HG03439 (cell line): ENCODE data around the gene NAALAD2.
A peak's percentile ranks its signal among the peaks of the same experiment; 100 is the strongest.
"Not testable (repeated sequence)": the region's sequence is repeated elsewhere in the genome, so short reads cannot be mapped to it uniquely, and the experiment has no call there.

ENCODE experiments used
- ATAC-seq: cut with Tn5 transposase; IDR thresholded peaks from one replicate; pipeline ENCODE4 v1.9.1; 2021; ENCODE audit warnings: mild to moderate bottlenecking, moderate library complexity; ENCODE audit not compliant: unreplicated experiment

Gene NAALAD2

DNA sequence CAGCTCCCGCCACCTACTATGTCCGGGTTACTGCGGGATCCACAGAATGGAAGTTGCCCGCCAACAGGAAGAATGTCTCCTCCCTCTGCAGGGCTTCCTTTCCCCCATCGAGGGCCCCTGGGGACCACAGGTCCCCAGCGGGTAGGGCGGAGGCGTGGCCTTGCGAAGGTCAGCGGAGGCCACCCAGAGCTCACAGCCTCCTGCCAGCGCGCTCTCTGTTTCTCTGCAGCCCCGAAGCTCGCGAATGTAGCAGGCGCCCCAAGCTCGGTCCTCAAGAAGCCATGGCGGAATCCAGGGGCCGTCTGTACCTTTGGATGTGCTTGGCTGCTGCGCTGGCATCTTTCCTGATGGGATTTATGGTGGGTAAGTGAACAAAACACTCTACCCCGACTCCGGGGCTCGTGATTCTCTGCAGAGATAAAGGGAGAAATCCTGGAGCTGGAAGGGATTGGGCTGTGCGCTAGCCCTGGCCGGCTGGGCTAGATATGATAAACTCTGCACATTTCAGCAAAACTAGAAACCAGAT, at the start of gene NAALAD2:
Gene NAALAD2 (plus strand): TSS at position 186 of the 526 bp plus-strand sequence. CDS start 96 bp downstream, at position 282.
- peak; percentile 75 for ATAC-seq

DNA sequence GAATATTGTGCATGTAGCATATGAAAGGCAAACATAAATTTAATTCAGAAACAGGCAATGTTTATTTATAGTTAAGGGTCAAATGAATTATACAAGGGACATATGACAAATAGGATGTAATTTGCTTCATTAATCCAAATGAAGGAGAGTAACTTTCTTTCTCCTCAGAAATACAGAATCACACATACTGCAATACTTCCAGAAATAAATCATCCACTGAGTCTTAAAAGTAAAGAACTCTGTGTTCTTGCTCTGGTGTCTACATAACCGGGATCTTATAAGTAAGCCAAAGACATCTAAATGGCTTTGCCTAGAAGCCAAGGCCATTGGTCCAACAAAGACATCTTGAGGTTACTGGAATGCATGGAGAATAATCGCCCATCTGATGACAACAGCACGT, 48.8 kb upstream of the NAALAD2 start, which contains the start of gene UBTFL1:
Gene UBTFL1 (plus strand): TSS at position 301 of the 400 bp plus-strand sequence. CDS start 0 bp downstream, at position 301.
- ATAC-seq = not testable (repeated sequence)

DNA sequence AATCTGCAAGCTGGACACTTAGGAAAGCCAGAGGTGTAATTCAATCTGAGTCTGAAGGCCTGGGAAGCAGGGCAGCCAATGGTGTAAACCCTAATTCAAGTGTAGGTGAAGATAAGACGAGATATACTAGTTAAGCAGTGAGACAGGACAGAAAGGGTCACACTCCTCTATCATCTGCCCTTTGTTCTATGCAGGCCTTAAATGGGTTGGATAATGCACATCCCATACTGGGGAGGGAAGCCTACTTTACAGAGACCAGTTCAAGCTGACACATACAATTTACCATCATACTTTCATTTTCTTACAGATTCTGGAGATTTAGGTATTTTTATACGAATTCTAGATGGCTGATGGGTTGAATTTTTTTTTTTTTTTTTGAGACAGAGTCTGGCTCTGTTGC, 45.7 kb upstream of the NAALAD2 start:
- not testable (repeated sequence) for ATAC-seq

DNA sequence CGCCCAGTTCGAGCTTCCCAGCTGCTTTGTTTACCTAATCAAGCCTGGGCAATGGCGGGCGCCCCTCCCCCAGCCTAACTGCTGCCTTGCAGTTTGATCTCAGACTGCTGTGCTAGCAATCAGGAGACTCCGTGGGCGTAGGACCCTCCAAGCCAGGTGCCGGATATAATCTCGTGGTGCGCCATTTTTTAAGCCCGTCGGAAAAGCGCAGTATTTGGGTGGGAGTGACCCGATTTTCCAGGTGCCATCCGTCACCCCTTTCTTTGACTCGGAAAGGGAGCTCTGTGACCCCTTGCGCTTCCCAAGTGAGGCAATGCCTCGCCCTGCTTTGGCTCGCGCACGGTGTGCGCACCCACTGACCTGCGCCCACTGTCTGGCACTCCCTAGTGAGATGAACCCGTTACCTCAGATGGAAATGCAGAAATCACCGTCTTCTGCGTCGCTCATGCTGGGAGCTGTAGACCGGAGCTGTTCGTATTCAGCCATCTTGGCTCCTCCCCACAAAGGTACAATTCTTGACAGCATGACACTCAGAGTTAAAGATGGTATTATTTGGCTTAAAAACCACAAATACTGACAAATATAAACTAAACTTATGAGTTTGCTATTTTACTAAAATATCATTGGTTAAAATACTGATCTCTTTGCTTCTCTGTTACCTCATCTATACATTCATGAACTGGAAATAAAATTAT, 39.1 kb upstream of the NAALAD2 start:
- not testable (repeated sequence) for ATAC-seq

DNA sequence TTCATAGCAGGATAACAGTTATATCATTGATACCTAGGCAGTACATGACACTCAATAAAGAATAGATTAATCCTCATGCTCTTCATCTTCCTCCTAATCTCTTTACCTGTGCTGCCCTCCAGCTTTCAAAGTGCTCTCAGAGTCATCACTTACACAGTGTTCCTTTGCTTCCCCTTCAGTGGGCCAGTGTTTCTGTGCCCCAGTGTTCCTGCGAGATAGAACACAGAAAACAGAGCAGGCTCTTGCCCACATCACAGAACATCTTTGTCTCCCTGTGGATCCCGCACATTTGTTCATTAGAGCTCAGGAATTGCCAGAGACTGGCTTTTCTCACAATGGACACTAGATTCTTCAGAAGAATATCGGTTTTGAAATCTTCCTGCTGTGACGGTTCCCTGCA, 36.2 kb upstream of the NAALAD2 start:
- ATAC-seq = not testable (repeated sequence)

DNA sequence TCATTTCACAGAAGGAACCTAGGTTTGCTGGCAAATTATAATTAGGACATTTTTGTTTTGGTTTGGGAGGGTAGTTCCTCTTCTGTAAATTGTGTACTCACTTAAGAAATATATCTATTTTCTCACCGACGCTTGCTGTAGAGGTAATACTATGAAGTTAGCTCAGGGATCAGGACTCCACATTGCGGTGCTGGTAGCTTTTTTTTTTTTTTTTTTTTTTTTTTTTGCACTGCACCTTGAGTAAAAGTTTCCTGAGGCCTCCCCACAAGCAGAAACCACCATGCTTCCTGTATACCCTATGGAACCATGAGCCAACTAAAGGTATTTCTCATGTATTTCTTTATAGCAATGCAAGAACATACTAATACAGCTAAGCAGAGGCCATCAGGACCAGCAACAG, 34.0 kb upstream of the NAALAD2 start:
- no peak for ATAC-seq

DNA sequence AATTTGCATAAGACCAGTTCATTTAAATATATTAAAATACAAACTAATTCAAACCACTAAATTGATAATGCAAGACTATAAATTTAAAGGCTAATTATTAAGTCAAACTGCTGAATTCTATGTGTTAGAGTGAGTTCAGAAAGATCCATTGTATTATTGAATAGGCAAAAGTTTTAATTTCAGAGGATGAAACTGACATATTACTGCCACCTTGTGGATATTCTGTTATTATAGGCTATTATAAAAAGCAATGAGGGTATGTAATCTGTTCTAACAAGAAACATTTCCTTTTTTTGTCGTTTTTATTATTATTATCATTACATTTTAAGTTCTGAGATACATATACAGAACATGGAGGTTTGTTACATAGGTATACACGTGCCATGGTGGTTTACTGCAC, 20.9 kb upstream of the NAALAD2 start:
- no peak for ATAC-seq

DNA sequence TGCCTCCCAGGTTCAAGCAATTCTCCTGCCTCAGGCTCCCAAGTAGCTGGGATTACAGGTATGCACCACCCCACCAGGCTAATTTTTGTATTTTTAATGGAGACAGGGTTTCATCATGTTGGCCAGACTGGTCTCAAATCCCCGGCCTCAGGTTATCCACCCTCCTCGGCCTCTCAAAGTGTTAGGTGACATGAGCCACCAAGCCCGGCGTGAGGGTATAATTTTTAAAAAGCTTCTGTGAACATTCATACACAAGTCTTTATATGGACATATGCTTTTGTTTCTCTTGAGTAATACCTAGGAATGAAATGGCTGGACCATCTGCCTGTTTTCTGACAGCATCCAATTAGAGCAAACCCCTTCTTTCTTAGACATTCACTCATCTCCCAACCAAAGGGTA, 14.3 kb upstream of the NAALAD2 start:
- ATAC-seq = no peak

DNA sequence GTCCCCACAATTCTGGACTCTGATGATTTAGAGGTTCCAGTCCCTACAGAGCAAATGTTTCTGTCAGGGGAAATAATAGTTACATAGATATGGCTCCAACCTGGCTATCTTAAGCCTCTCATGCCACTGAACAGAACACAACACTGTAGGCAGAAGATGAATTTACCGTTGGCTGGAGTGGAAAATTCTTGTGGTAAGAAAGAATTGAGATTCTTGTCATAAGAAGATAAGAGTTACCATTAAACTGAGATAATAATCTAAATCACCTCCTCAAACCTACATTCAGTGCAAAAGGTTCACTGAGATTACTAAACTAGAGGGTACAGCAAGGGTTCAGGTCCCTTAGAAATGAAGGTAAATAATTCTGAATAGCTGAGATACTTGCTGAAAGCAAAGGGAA, 10.1 kb upstream of the NAALAD2 start:
- ATAC-seq = no peak

DNA sequence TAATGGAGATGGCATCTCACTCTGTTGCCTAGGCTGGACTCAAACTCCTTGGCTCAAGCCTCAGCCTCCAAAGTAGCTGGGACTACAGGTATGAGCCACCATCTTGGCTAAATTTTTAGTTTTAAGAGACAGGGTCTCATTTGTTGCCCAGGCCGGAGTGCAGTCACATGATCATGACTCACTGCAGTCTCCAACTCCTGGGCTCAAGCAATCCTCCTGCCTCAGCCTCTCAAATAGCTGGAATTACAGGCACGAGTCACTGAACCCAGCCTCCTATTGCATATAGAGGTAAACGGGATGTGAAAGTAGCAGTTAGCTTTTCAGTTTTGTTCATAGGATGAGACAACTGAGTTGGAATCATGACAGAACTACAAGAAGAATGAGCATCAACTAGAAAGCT, 9.5 kb upstream of the NAALAD2 start:
- ATAC-seq = no peak

DNA sequence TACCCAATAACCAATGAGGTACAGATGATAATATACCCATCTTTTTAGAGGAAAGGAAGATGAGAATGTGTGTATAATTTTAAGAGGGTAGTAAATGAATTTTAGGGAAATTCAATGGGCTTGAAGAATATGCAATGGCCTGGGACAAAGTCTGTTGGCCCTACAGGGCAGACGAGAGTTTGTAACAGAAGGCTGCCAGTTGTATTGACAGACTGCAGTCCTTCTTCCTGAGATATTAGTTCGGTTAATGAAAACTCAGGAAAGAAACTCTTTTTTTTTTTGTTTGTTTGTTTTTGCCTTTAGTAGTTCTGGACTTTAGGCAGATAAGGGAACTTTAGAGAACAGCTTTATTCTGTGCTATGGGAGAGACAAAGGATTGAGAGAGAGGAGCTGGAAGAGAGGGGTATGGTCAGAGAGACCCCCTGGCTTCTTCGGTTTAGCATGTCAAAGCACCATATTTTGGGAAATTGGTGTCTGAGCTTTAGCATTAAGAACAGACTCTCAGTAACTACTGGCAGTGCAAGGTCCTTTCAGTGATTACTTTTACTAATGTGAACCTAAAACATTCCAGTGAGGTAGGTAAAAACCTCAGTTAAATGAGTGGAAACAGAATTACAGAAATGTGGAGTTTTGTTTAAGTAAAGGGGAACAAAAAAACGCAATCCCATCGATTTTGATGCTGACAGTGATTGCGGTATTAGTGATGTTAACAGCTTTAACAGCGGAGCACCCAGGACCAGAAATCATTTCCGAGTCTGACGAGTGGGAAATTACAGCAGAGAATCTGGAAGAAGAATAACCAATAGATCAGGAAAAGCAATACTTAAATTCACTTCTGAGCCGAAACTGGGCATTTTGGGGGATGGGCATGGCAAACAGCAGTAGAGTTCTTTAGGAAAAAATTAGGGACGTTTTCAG, 644 bp upstream of the NAALAD2 start:
- no peak for ATAC-seq

DNA sequence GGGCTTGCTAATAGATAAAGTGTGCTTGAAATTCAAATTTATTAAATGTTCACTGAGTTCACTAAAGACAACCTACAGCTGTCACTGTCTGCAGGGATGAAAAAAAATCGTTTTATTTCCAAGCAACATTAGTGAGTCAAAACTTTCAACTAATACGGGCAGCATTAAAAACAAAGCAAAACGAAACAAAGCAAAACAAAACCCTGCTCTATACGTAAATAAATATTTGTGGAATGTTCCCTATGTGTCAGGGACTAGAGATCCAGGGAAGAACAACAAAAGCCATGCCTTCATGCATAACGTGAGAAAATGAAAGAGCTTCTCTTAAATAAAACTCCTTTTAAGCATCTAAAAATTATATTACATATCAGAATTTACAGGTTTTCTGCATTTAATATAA, 553 bp downstream of the NAALAD2 start:
- no peak for ATAC-seq

DNA sequence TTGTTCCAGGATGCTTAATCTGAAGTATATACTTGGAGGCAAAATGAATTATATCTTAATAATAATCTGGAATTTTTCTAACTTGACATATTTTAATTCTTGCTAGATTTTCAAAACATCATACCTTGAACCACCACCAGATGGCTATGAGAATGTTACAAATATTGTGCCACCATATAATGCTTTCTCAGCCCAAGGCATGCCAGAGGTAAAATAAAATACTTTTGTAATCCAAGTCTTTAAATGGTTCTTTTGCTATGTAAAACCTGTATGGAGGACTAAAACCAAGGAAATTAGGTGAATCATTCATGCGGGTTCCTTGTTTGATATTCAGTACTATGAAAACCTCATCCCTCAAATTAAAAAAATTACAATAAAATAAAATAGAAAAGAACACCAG, 14.4 kb downstream of the NAALAD2 start:
- no peak for ATAC-seq

DNA sequence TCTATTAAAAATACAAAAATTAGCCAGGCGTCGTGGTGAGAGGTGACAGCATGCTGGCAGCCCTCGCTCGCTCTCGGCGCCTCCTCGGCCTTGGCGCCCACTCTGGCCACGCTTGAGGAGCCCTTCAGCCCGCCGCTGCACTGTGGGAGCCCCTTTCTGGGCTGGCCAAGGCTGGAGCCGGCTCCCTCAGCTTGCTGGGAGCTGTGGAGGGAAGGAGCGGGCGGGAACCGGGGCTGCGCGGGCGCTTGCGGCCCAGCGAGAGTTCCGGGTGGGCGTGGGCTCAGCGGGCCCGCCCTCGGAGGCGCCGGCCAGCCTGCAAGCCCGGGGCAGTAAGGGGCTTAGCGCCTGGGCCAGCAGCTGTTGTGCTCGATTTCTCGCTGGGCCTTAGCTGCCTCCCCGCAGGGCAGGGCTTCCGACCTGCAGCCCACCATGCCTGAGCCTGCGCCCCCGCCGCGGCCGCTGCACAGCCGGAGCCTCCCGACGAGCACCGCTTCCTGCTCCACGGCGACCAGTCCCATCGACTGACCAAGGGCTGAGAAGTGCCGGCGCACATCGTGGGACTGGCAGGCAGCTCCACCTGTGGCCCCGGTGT, 32.6 kb downstream of the NAALAD2 start:
- not testable (repeated sequence) for ATAC-seq

DNA sequence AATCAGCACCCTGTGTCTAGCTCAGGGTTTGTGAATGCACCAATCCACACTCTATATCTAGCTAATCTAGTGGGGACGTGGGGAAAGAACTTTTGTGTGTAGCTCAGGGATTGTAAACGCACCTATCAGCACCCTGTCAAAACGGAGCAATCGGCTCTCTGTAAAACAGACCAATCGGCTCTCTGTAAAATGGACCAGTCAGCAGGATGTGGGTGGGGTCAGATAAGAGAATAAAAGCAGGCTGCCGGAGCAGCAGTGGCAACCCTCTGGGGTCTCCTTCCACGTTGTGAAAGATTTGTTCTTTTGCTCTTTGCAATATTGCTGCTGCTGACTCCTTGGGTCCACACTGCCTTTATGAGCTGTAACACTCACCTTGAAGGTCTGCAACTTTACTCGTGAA, 33.2 kb downstream of the NAALAD2 start:
- not testable (repeated sequence) for ATAC-seq

DNA sequence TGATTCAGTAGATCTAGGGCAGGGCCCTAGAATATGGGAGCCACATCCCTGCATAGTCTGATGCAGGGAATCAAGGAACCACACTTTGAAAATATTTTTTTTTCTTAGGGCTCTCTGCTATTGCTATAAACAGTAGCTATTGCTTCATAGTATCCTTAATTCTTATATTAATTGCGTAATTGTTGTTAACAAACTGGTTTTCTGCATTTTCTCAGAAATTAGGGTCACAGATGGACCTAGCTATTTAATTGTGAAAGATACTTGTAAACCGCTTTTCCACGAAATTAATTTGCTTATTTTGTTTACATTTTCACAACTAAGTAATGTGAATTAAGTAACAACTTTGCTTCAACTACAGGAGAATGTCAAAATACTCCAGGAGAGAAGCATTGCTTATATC, 34.1 kb downstream of the NAALAD2 start:
- no peak for ATAC-seq

DNA sequence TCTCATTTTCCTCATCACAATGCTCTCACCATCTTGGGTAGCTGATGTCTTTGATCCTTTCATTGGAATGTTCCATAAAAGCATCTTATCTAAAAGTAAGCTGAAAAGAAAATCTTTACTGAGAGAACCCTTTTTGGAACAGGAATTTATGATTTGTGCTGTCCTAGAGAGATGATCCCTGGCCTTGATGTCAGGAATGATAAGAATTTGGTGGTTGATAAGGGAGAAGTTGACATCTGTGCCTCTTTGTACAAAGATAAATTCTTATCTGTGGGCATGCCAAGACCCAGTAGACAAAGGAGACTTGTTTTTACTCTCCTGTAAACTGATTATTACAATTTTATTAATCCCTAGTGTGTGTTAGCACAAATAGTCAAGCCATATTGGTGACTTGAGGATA, 36.9 kb downstream of the NAALAD2 start:
- no peak for ATAC-seq

DNA sequence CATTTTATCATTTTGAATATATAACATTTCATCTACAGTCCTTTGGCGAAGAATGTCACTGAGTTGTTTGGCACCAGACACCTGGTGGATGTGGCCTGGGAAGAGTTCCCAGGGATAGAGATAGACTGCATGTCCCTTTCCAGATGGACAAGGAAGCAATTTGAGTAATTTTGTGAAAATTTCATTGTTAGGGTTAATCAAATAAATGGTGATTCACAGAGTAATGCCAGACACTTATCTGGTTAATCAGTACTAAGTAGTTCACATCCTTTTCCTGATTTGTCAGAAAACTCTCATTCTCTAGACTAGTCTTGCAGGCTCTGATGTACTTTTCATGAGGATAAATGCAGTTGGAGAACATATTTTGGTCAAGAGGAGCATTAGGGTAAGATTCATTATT, 41.6 kb downstream of the NAALAD2 start:
- ATAC-seq = no peak

DNA sequence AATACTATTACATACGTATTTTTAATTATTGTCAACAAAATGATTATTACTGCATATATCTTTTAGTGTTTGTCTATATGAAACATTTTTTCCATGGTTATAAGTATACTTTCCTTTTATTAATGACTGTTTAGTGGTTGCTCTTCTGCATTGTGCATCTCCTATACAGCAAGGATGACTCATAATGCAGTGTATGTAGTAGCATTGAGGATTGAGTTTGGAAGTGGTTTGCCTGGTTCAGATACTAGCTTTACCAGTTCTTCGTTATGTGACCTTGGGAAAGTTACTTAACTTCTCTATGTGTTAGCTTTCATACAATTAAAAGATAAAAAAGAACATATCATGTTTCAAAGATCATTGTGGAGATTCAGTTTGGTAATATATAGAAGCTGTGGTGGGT, 44.3 kb downstream of the NAALAD2 start:
- no peak for ATAC-seq

DNA sequence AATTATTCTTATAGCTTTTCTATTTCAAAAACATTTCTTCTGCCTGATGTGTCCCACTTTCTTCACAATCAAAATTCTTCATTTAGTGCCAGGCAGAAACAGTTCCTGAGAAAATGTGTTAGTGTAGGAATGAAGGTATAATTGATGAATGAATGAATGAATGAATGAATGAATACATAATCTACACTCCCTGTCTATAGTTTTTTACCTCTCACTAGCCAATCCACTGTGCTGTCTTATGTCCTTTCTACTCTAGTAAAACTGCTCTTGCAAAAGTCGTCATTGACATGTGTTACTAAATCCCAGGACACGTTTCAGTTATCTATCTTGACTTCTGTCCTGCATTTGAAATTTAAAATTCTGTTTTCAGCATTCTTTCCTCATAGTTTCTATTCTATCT, 45.5 kb downstream of the NAALAD2 start:
- ATAC-seq = no peak

DNA sequence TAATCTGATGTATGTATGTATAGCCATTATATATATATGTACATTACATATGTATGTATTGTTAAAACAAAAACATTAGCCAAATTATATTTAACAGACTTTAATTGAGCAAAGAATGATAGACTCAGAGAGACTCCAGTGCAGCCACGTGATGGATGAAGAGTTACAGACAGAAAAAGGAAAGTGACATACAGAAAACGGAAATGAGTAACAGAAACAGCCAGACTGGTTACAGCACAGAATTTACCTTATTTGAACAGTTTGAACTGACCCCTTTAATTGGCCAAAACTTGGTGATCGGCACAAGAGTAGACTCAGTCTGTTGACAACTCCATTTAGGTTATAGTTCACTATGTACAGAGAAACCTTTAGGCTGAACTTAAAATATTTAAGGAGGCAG, 53.4 kb downstream of the NAALAD2 start:
- no peak for ATAC-seq
